ENCODE data around the gene SVIL.

SVIL gene

GRCh38 chr10:29671968-29672367 is 37.2 kb upstream of the SVIL start:
- Mint-ChIP-seq H3K27ac (no peak overlapping the region), H3K4me1 (peaks cover 7% of the 10 kb centered on the region), H3K36me3 (ENCODE audit: low read depth) (peaks cover 80% of the 10 kb centered on the region), H3K9me3 (peaks cover 38% of the 10 kb centered on the region), H3K4me3 (no peak overlapping the region), H3K27me3 (ENCODE audit: low read depth, poor library complexity) (peaks cover 6% of the 10 kb centered on the region)
- DNase-seq: no peak
- no peak for TF ChIP-seq CTCF (IDR thresholded peaks at IDR 0.05)

GRCh38 chr10:29671228-29671780 is 36.5 kb upstream of the SVIL start:
- Mint-ChIP-seq H3K4me1 (peaks cover 7% of the 10 kb centered on the region), H3K4me3 (no peak overlapping the region), H3K27ac (peak overlapping the region; percentile 27), H3K9me3 (peaks cover 32% of the 10 kb centered on the region), H3K36me3 (ENCODE audit: low read depth) (peaks cover 77% of the 10 kb centered on the region), H3K27me3 (ENCODE audit: low read depth, poor library complexity) (peaks cover 8% of the 10 kb centered on the region)
- no peak for TF ChIP-seq CTCF (IDR thresholded peaks at IDR 0.05)
- no peak for DNase-seq

- peaks cover 77% of the 10 kb centered on the region for H3K36me3 Mint-ChIP-seq (ENCODE audit: low read depth)
These were observed 36.0 kb upstream of the SVIL start for GRCh38 chr10:29670761-29671160.

GRCh38 chr10:29669149-29669548 is 34.4 kb upstream of the SVIL start:
- no peak for DNase-seq
- Mint-ChIP-seq H3K4me1 (peaks cover 7% of the 10 kb centered on the region), H3K27ac (no peak overlapping the region), H3K27me3 (ENCODE audit: low read depth, poor library complexity) (peaks cover 7% of the 10 kb centered on the region), H3K9me3 (peaks cover 11% of the 10 kb centered on the region), H3K4me3 (no peak overlapping the region), H3K36me3 (ENCODE audit: low read depth) (peaks cover 61% of the 10 kb centered on the region)
- TF ChIP-seq CTCF (IDR thresholded peaks at IDR 0.05): no peak

More at GRCh38 chr10:29670761-29671160, 36.0 kb upstream of the SVIL start:
- Mint-ChIP-seq H3K27ac (no peak overlapping the region), H3K4me3 (no peak overlapping the region), H3K4me1 (peaks cover 7% of the 10 kb centered on the region), H3K9me3 (peaks cover 26% of the 10 kb centered on the region), H3K27me3 (ENCODE audit: low read depth, poor library complexity) (peaks cover 7% of the 10 kb centered on the region)
- no peak for DNase-seq
- TF ChIP-seq CTCF (IDR thresholded peaks at IDR 0.05): no peak

GRCh38 chr10:29668628-29669027 is 33.9 kb upstream of the SVIL start:
- H3K36me3 Mint-ChIP-seq (ENCODE audit: low read depth): peaks cover 57% of the 10 kb centered on the region
- TF ChIP-seq CTCF (IDR thresholded peaks at IDR 0.05): no peak

GRCh38 chr10:29667191-29667590 is 32.4 kb upstream of the SVIL start:
- no peaks in the 10 kb centered on the region for H3K9me3 Mint-ChIP-seq
- H3K27ac Mint-ChIP-seq: no peak overlapping the region
- peaks cover 3% of the 10 kb centered on the region for H3K27me3 Mint-ChIP-seq (ENCODE audit: low read depth, poor library complexity)
- H3K4me1 Mint-ChIP-seq: peaks cover 8% of the 10 kb centered on the region
- no peak overlapping the region for H3K4me3 Mint-ChIP-seq
- DNase-seq: no peak
- TF ChIP-seq CTCF (IDR thresholded peaks at IDR 0.05): no peak
- peaks cover 49% of the 10 kb centered on the region for H3K36me3 Mint-ChIP-seq (ENCODE audit: low read depth)

More at GRCh38 chr10:29668628-29669027, 33.9 kb upstream of the SVIL start:
- no peak overlapping the region for H3K27ac Mint-ChIP-seq
- H3K4me1 Mint-ChIP-seq: peaks cover 7% of the 10 kb centered on the region
- H3K4me3 Mint-ChIP-seq: no peak overlapping the region
- DNase-seq: no peak
- peaks cover 6% of the 10 kb centered on the region for H3K9me3 Mint-ChIP-seq
- H3K27me3 Mint-ChIP-seq (ENCODE audit: low read depth, poor library complexity): peaks cover 7% of the 10 kb centered on the region

Measured in nephron progenitor cell (in vitro differentiated cells).